Kidney (tissue), 14 donors: ENCODE results near the gene CEP104. TPM values are rescaled to one million over a fixed set of nuclear protein-coding genes. Genes with fewer than 3 reads are reported as not detected.
A peak's percentile ranks its signal among the peaks of the same experiment; 100 is the strongest.

Experiments used
- DNase-seq, 5 donors: peaks; one replicate each; pipeline ENCODE4 v3.0.0-alpha.2; 2013 to 2020
- FAIRE-seq: peaks from 2 replicates; lab custom pipeline; 2012; peaks lifted over from hg19 to GRCh38; lab: Jason Lieb, UNC
- H3K27ac ChIP-seq, 2 donors: one replicate each; pipeline ENCODE4 v1.7.0; 2013; ENCODE audit warnings: low read depth in 2 of 2, low read length in 2 of 2, inconsistent platforms in 1 of 2
- H3K27me3 ChIP-seq: one replicate; pipeline ENCODE4 v1.7.1; 2013; ENCODE audit warnings: low read length, inconsistent platforms; ENCODE audit not compliant: control insufficient read depth, insufficient read depth
- H3K36me3 ChIP-seq, 3 donors: one replicate each; pipeline versions ENCODE4 v1.7.0 to v1.7.1; 2013; ENCODE audit warnings: low read length in 3 of 3, control low read depth in 1 of 3, inconsistent platforms in 1 of 3; ENCODE audit not compliant: insufficient read depth in 3 of 3, control insufficient read depth in 2 of 3
- H3K4me1 ChIP-seq, 3 donors: one replicate each; pipeline versions ENCODE4 v1.7.0 to v1.7.1; 2013; ENCODE audit warnings: low read length in 3 of 3, inconsistent platforms in 1 of 3, low read depth in 1 of 3; ENCODE audit not compliant: control insufficient read depth in 2 of 3, insufficient read depth in 2 of 3
- H3K4me3 ChIP-seq, 3 donors: one replicate each; pipeline versions ENCODE4 v1.7.0 to v1.8.1; 2013; ENCODE audit warnings: low read length in 3 of 3, control low read depth in 1 of 3, inconsistent platforms in 1 of 3
- H3K9ac ChIP-seq, 3 donors: one replicate each; pipeline versions ENCODE4 v1.7.0 to v1.7.1; 2013; ENCODE audit warnings: low read length in 3 of 3, control low read depth in 1 of 3, inconsistent platforms in 1 of 3
- H3K9me3 ChIP-seq, 3 donors: one replicate each; pipeline versions ENCODE4 v1.7.0 to v1.7.1; 2013; ENCODE audit warnings: low read length in 3 of 3, control low read depth in 1 of 3, inconsistent platforms in 1 of 3; ENCODE audit not compliant: control insufficient read depth in 2 of 3, insufficient read depth in 1 of 3
- intact Hi-C: fragments of 100-400 bp; cut with DNase I; formaldehyde crosslinking; loops from one replicate; pipeline ENCODE4 v1.11.1; 2022
- polyA plus RNA-seq: library from polyadenylated mRNA; stranded (reverse); fragments of 350-450 nt; fragmentation: Illumina TruSeq; extraction: RNeasy Lipid Tissue Mini Kit (QIAGEN cat#74804); gene quantifications from one replicate; pipeline ENCODE4 v1.2.3, GENCODE V29; 2014; ENCODE audit warnings: low read depth, low replicate concordance; ENCODE audit not compliant: insufficient read depth
- total RNA-seq: library from RNA; stranded (reverse); fragmentation: NEBNext Ultra II Directional; extraction: Animal tissue kit (Norgen Biotek cat#: 25700); gene quantifications from one replicate; pipeline ENCODE4 v1.2.1, GENCODE V29; 2021
- TF ChIP-seq, protein P1 (sequence below): IDR thresholded peaks from 3 replicates; pipeline ENCODE4 v1.5.1; 2012; ENCODE audit warnings: mild to moderate bottlenecking, moderate library complexity, borderline replicate concordance; ENCODE audit not compliant: insufficient read depth; ENCODE audit errors: extremely low read depth
- donor health status: control.
- donor health status: control.
- donor health status: control.
- donor health status: control.
- donor health status: control.
- donor health status: DM: yes; HTN: yes; CAD: no.
- donor health status: Normal renal cell carcinoma (clear cell type).

CEP104 gene
- total and polyA plus RNA-seq, 2 donors from 2014 or later: 11.1 to 51.2 TPM

DNA sequence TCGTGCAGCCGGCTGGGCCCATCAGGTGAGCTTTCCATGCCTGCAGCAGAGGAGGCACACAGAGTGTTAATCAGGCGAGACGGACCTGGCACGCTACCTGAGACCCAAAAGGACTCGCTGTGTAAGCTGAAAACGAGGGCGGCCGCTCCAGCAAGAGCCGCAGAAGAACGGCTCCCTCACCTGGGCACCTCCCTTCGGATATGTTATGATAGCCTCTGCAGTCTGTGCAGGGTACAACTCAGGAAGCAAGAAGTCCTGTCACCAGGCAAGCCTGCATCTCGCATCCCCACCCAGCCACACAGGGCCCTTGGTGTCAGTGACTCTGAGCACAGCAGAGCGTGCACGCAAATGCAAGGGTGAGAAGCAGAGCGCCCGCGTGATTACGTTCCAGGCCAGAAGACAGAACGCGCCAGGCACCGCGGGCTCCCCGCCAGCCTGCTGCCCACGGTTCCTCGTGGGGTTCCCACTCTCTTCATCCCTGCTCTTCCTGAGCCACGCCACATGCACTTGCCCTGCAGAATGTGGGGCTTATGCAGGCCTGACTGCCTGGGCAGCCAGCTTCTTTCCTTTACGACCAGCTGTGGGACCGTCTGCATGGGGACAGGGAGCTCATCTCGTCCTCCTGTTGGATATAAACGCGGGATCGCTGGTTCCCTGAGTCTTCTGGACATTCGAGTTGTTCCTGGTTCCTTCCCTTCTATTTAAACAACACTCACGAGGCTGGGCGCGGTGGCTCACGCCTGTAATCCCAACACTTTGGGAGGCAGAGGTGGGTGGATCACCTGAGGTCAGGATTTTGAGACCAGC is 40.5 kb downstream of the CEP104 start:
- DNase-seq: peak in 1 of 5 donors; percentile 38
- no peaks in the 10 kb centered on the region for H3K27me3 ChIP-seq
- no peak overlapping the region for H3K9ac ChIP-seq
- H3K9me3 ChIP-seq: no peaks in the 10 kb centered on the region
- H3K27ac ChIP-seq: no peak overlapping the region
- TF ChIP-seq, protein P1, sequence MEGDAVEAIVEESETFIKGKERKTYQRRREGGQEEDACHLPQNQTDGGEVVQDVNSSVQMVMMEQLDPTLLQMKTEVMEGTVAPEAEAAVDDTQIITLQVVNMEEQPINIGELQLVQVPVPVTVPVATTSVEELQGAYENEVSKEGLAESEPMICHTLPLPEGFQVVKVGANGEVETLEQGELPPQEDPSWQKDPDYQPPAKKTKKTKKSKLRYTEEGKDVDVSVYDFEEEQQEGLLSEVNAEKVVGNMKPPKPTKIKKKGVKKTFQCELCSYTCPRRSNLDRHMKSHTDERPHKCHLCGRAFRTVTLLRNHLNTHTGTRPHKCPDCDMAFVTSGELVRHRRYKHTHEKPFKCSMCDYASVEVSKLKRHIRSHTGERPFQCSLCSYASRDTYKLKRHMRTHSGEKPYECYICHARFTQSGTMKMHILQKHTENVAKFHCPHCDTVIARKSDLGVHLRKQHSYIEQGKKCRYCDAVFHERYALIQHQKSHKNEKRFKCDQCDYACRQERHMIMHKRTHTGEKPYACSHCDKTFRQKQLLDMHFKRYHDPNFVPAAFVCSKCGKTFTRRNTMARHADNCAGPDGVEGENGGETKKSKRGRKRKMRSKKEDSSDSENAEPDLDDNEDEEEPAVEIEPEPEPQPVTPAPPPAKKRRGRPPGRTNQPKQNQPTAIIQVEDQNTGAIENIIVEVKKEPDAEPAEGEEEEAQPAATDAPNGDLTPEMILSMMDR: no peak
- H3K4me3 ChIP-seq: no peak overlapping the region
- H3K36me3 ChIP-seq: peaks cover 3 to 16% (median 10%) of the 10 kb centered on the region in 3 donors
- H3K4me1 ChIP-seq: peaks cover 0 to 8% (median 4%) of the 10 kb centered on the region in 3 donors
- intact Hi-C loops: no loop called here
- FAIRE-seq: no peak

DNA sequence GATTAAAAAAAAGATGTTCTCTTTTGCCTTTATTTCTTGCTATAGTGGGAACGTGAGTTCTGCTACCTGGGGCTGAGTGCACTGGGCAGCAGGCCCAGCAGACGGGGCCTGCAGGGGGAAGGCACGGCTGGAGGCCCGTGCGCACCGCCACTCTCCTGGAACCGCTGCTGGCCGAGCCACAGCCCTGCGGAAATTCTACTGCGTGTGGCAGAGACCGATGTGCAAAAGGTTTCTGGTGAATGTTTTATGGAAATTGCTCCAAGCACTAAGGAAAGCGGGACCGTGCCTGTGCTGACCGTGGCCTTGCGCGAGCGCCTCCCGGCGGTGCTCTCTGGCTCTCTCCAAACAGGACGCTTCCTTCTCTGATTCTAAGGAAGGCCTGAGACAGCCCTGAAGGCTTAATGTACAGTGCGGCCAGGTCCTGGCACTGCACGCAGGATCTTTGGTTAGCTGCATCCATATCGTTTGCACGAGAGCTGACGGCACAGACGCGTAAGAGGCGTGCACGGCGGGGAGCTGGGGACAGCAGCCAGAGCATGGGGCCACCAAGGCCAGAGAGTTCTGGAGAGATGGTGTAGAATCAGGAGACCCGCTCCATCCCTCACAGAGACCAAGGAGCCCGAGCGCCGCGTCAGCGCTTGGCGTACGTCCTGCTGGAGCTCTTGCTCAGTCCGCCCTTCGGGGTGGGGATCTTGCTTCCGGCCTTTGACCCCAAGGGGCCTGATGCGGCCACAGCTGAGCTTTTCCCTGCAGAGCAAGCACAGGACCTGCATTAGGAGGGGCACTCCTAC is 42.0 kb downstream of the CEP104 start:
- FAIRE-seq (no peak), DNase-seq (peak in 2 of 5 donors; percentile 21 to 65)
- peaks cover 1 to 16% (median 6%) of the 10 kb centered on the region in 3 donors for H3K36me3 ChIP-seq
- H3K9me3 ChIP-seq: no peaks in the 10 kb centered on the region
- H3K27me3 ChIP-seq: no peaks in the 10 kb centered on the region
- H3K4me1 ChIP-seq: peaks cover 0 to 2% (median 0%) of the 10 kb centered on the region in 3 donors
- TF ChIP-seq, protein P1: no peak
- intact Hi-C loops: no loop called here
- no peak overlapping the region for H3K4me3 ChIP-seq
- no peak overlapping the region for H3K9ac ChIP-seq
- H3K27ac ChIP-seq: no peak overlapping the region

DNA sequence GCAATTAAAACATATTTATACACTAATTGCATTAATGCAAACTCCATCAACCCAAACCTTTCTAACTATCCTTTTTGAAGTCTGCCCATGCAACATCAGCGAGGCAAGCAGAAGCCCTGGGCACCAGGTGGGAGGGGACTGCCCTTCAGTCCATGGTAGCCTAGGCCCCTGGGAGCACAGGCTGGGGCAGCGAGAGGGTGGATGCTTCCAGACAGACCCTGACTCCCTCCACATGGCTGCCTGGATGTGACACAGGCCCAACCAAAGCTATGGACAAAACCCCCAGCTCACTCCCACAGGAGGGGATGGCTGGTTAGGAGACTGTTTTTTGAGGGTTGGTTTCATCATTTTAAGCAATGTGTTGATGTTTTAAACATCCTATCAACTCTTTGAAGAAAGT is 42.9 kb downstream of the CEP104 start:
- DNase-seq: peak in 1 of 5 donors; percentile 35
- no peak overlapping the region for H3K9ac ChIP-seq
- no peak overlapping the region for H3K4me3 ChIP-seq

More for the DNA sequence above, 42.9 kb downstream of the CEP104 start:
- Histone ChIP-seq H3K27me3 (no peaks in the 10 kb centered on the region), H3K36me3 (peaks cover 0 to 16% (median 4%) of the 10 kb centered on the region in 3 donors), H3K4me1 (peaks cover 0 to 2% (median 0%) of the 10 kb centered on the region in 3 donors), H3K27ac (no peak overlapping the region), H3K9me3 (no peaks in the 10 kb centered on the region)
- no peak for FAIRE-seq
- TF ChIP-seq, protein P1: no peak
- intact Hi-C loops: no loop called here
